ENCODE results near the gene DSTN.

Gene DSTN

GRCh38 chr20:17647391-17648314 lies 77.8 kb downstream of the DSTN start:
- Mint-ChIP-seq H3K9me3 (no peaks in the 10 kb centered on the region), H3K36me3 (no peaks in the 10 kb centered on the region), H3K27ac (no peak overlapping the region), H3K4me3 (no peak overlapping the region), H3K4me1 (peaks cover 13% of the 10 kb centered on the region), H3K27me3 (no peaks in the 10 kb centered on the region)
- ATAC-seq: peak; percentile 4

- H3K4me3 Mint-ChIP-seq: no peak overlapping the region
- no peaks in the 10 kb centered on the region for H3K9me3 Mint-ChIP-seq
- peaks cover 13% of the 10 kb centered on the region for H3K4me1 Mint-ChIP-seq
- no peaks in the 10 kb centered on the region for H3K36me3 Mint-ChIP-seq
- no peaks in the 10 kb centered on the region for H3K27me3 Mint-ChIP-seq
- ATAC-seq: peak; percentile 10
- H3K27ac Mint-ChIP-seq: no peak overlapping the region
Measured at GRCh38 chr20:17648315-17648646, 78.4 kb downstream of the DSTN start.

GRCh38 chr20:17648791-17649730 lies 79.2 kb downstream of the DSTN start:
- Mint-ChIP-seq H3K4me3 (no peak overlapping the region), H3K4me1 (peaks cover 13% of the 10 kb centered on the region), H3K9me3 (no peaks in the 10 kb centered on the region), H3K36me3 (no peaks in the 10 kb centered on the region), H3K27ac (no peak overlapping the region), H3K27me3 (no peaks in the 10 kb centered on the region)
- peak; percentile 66 for ATAC-seq

GRCh38 chr20:17650301-17651128 lies 80.6 kb downstream of the DSTN start:
- ATAC-seq: no peak
- H3K27ac Mint-ChIP-seq: no peak overlapping the region
- H3K4me1 Mint-ChIP-seq: peaks cover 13% of the 10 kb centered on the region
- H3K36me3 Mint-ChIP-seq: no peaks in the 10 kb centered on the region
- no peaks in the 10 kb centered on the region for H3K27me3 Mint-ChIP-seq
- no peaks in the 10 kb centered on the region for H3K9me3 Mint-ChIP-seq
- H3K4me3 Mint-ChIP-seq: no peak overlapping the region

- H3K4me1 Mint-ChIP-seq: peaks cover 13% of the 10 kb centered on the region
- no peaks in the 10 kb centered on the region for H3K9me3 Mint-ChIP-seq
- peaks cover 2% of the 10 kb centered on the region for H3K36me3 Mint-ChIP-seq
- H3K27ac Mint-ChIP-seq: no peak overlapping the region
- no peak overlapping the region for H3K4me3 Mint-ChIP-seq
- no peaks in the 10 kb centered on the region for H3K27me3 Mint-ChIP-seq
- ATAC-seq: no peak
Measured at GRCh38 chr20:17651129-17651759, 81.4 kb downstream of the DSTN start.

GRCh38 chr20:17651760-17652388 lies 82.0 kb downstream of the DSTN start:
- peaks cover 8% of the 10 kb centered on the region for H3K36me3 Mint-ChIP-seq
- H3K4me1 Mint-ChIP-seq: peaks cover 13% of the 10 kb centered on the region
- ATAC-seq: no peak
- no peaks in the 10 kb centered on the region for H3K27me3 Mint-ChIP-seq
- H3K4me3 Mint-ChIP-seq: no peak overlapping the region
- H3K9me3 Mint-ChIP-seq: no peaks in the 10 kb centered on the region
- no peak overlapping the region for H3K27ac Mint-ChIP-seq

GRCh38 chr20:17652411-17652810 lies 82.5 kb downstream of the DSTN start:
- Mint-ChIP-seq H3K9me3 (no peaks in the 10 kb centered on the region), H3K4me1 (peaks cover 13% of the 10 kb centered on the region), H3K36me3 (peaks cover 13% of the 10 kb centered on the region), H3K4me3 (no peak overlapping the region), H3K27ac (no peak overlapping the region), H3K27me3 (no peaks in the 10 kb centered on the region)
- no peak for ATAC-seq

- Mint-ChIP-seq H3K27ac (no peak overlapping the region), H3K9me3 (peaks cover 4% of the 10 kb centered on the region), H3K4me3 (no peak overlapping the region), H3K4me1 (peaks cover 3% of the 10 kb centered on the region), H3K27me3 (no peaks in the 10 kb centered on the region), H3K36me3 (peaks cover 29% of the 10 kb centered on the region)
- no peak for ATAC-seq
Measured at GRCh38 chr20:17653835-17654648, 84.2 kb downstream of the DSTN start.

GRCh38 chr20:17654649-17655285 lies 84.9 kb downstream of the DSTN start:
- no peak for ATAC-seq
- H3K27me3 Mint-ChIP-seq: no peaks in the 10 kb centered on the region
- H3K9me3 Mint-ChIP-seq: peaks cover 4% of the 10 kb centered on the region
- peaks cover 3% of the 10 kb centered on the region for H3K4me1 Mint-ChIP-seq
- H3K4me3 Mint-ChIP-seq: no peak overlapping the region
- peaks cover 33% of the 10 kb centered on the region for H3K36me3 Mint-ChIP-seq
- no peak overlapping the region for H3K27ac Mint-ChIP-seq

GRCh38 chr20:17655286-17655651 lies 85.4 kb downstream of the DSTN start:
- H3K4me1 Mint-ChIP-seq: peaks cover 8% of the 10 kb centered on the region
- H3K27me3 Mint-ChIP-seq: no peaks in the 10 kb centered on the region
- ATAC-seq: no peak
- peaks cover 38% of the 10 kb centered on the region for H3K36me3 Mint-ChIP-seq
- no peak overlapping the region for H3K4me3 Mint-ChIP-seq
- H3K27ac Mint-ChIP-seq: no peak overlapping the region
- peaks cover 4% of the 10 kb centered on the region for H3K9me3 Mint-ChIP-seq

GRCh38 chr20:17655865-17656479 lies 86.1 kb downstream of the DSTN start:
- H3K36me3 Mint-ChIP-seq: peaks cover 43% of the 10 kb centered on the region
- ATAC-seq: no peak
- H3K9me3 Mint-ChIP-seq: peaks cover 4% of the 10 kb centered on the region
- no peaks in the 10 kb centered on the region for H3K27me3 Mint-ChIP-seq
- H3K4me3 Mint-ChIP-seq: no peak overlapping the region
- peaks cover 13% of the 10 kb centered on the region for H3K4me1 Mint-ChIP-seq
- no peak overlapping the region for H3K27ac Mint-ChIP-seq

- peaks cover 43% of the 10 kb centered on the region for H3K36me3 Mint-ChIP-seq
- H3K4me3 Mint-ChIP-seq: no peak overlapping the region
- H3K27me3 Mint-ChIP-seq: no peaks in the 10 kb centered on the region
- H3K4me1 Mint-ChIP-seq: peaks cover 22% of the 10 kb centered on the region
- ATAC-seq: no peak
- no peak overlapping the region for H3K27ac Mint-ChIP-seq
- peaks cover 4% of the 10 kb centered on the region for H3K9me3 Mint-ChIP-seq
Measured at GRCh38 chr20:17657079-17657825, 87.4 kb downstream of the DSTN start.

Measured in stimulated activated memory B cell treated with anti-CD40 and anti-IgM and Interleukin-4, amounts not matched to agents 10 μg/mL and 1 μg/mL and 100 μg/mL, for 72 hours (primary cell).